Stimulated activated CD4-positive, alpha-beta T cell treated with anti-CD3 and anti-CD28 coated beads, Interleukin-4, amount 100 ng/mL, for 4 hours (primary cell): Measurements from ENCODE around the gene PLA2G15.

Source experiments
- DNase-seq, 2 experiments: peaks; one replicate each; pipeline ENCODE4 v3.0.0-alpha.2; 2020

The PLA2G15 gene

DNA sequence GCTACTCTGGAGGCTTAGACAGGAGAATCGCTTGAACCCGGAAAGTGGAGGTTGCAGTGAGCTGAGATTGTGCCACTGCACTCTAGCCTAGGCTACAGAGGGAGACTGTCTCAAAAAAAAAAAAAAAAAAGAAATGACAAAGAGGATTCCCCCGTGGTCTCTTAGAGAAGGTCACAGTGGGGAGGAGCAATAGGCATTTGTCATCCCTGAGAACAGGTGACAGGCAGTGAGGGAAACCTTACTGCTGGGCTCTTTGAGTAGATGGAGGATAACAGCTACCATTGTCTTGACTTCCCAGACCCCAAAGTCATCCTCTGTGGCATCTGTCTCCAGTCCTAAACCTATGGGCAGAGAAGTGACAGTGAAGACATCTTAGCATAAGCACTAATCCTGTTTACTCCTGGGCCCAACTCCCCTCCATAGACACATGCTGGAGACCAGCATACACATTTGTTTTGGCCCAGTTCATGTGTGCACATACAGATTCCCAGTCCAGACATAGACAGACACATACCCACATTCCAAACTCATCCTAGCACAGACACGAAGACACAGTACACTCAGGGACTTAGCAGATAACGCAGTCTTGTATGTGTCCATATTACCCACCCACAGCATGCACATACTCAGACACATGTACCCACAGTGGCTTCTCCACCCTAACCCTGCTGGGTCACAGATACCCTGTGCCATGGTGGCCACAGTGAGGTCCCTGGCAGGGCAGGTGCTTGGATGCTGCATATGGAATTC lies 11.9 kb upstream of the PLA2G15 start:
- no peak for DNase-seq

DNA sequence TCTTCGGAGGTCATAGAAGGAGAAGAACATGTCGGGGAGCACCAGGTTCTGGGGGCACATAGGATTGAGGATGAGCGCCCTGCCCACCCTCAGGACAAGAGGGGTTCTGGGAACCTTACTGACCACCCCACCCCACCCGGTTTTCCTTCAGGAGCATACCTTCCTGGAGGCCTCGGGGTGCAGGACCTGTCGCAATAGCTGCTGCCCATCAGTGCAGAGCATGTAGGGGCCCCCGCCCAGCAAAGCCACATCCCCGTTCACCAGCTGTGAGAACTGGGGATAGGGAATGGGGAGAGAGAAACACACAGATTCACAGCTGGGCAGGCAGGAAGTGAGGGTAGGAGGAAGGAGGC lies 11.4 kb upstream of the PLA2G15 start:
- DNase-seq = no peak

- no peak for DNase-seq
Measured at GRCh38 chr16:68234188-68235107, 10.7 kb upstream of the PLA2G15 start.

GRCh38 chr16:68235108-68235886 lies 9.9 kb upstream of the PLA2G15 start:
- no peak for DNase-seq

DNA sequence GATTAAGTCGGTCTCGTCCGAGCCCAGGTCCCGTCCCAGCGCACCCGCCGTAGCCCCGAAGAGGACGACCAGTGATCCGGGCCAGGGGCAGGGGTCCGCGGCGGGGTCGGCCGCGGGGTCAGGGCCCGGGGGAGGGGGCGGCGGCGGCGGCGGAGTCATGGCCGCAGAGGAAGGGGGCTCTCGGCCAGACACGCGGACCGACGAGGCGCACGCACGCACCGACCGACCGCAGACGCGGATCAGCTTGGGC lies 9.4 kb upstream of the PLA2G15 start, which contains the start of gene ESRP2:
Gene ESRP2 (minus strand): TSS at position 241 of the 250 bp plus-strand sequence. CDS start 82 bp downstream, at position 159.
- no peak for DNase-seq

- DNase-seq = peak; percentile 39 to 46
Measured at GRCh38 chr16:68236137-68236825, 8.9 kb upstream of the PLA2G15 start.

GRCh38 chr16:68236826-68237242 lies 8.3 kb upstream of the PLA2G15 start:
- no peak for DNase-seq

DNA sequence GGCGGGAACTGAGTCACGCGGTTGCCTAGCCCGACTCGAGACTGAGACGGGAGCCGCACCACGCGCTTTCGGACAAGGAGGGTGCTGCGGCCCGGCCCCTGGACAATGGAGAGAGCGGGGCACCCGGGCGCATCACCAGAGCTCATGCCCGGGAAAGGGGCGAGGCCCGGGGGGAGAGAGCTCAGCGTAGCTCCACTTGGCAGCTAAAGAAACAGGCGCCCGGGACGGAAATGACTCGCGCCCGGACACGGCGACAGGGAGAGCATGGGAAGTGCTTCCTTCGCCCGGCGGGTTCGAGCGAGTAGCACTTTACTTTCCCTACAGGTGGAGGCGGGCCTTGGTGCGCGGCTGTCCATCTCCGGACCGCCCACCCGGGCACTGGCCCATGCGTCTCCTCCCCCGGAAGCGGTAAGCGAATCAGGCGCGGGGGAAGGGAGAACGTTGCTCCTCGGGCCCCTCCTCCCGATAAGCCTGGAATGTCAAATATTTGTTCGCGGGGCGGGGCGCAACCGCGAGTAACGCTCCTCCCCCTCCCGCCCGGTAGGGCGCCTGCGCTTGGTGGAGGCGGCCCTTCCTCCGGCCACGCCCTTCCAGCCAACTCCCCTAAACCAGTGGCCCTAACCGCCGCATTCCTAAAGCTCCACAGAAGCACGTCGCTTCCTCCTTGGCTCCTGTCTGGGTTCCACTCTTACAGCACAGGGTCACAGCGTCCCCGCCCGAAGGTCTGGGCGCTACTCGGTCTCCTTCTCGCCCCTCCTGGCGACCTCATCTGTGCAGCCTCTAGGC lies 7.7 kb upstream of the PLA2G15 start:
- DNase-seq = peak; percentile 89

DNA sequence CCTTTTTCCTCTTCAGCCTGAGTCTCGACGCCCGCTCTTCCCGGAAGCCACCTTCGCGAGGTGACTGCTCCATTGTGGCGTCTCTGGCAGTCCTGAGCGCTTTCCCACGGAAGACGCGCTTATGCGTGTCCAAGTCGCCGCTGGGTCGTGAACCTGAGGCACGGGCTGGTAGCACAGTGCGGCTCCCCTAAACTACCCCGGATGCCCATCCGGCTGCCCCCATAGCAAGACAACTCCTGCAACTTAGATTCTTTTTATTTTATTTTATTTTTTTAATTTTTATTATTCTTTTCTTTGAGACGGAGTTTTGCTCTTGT lies 7.2 kb upstream of the PLA2G15 start:
- no peak for DNase-seq

DNA sequence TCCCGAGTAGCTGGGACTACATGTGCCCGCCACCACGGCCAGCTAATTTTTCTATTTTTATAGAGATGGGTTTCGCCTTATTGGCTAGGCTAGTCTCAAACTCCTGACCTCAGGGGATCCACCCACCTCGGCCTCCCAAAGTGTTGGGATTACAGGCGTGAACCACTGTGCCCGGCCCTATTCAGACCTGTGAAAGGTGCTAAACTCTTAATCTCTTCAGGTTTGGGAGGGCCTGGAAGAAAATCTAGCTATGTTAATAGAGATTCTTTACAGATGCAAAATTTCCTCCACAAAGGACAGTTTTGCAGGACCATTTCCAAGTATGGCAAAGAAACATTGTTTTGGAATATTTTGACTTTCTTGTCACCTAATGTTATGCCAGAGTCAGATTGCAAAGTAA lies 3.1 kb upstream of the PLA2G15 start:
- no peak for DNase-seq

GRCh38 chr16:68242926-68243858 lies 2.0 kb upstream of the PLA2G15 start:
- DNase-seq = no peak

- DNase-seq = no peak
Measured at GRCh38 chr16:68244481-68244902, 681 bp upstream of the PLA2G15 start.

GRCh38 chr16:68246121-68246520 lies 948 bp downstream of the PLA2G15 start:
- no peak for DNase-seq

DNA sequence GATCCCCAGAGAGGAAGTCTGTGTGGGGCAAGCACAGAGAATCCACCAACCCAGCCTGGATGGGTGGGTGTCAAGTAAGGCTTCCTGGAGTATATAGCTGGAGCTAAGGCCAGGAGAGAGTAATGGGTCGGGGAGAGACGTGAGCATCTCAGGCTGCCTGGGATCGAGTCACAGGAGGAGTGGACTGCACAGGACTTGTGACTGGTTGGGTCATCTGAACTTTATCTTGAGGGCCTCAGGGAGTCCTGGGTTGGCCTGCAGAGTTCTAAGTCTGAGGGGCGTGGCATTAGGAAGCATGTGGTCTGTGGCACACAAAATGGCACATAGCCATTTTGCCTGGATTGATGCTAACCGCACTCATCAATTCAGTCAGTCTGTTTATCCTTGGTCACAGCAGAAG lies 1.5 kb downstream of the PLA2G15 start:
- no peak for DNase-seq

DNA sequence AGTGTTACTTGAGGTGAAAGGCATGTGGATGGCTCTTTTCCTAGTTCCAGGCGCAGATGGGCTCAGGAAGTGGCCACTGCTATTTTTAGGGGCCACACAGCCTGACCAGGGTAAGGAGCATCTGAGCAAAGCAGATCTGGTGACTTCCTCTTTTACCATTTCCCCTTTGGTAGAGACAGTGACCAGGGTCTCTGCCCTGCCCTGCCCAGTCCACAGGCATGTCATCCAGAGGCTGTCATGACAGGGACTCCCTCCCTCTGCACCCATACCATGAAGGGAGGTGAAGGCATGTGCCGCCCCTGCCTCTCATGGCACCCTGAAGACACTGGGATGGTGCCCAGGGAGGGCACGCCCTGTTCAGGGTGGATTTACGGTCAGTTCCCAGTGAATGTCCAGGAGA lies 2.2 kb downstream of the PLA2G15 start:
- DNase-seq = no peak

GRCh38 chr16:68247932-68248331 lies 2.8 kb downstream of the PLA2G15 start:
- no peak for DNase-seq

GRCh38 chr16:68249371-68249770 lies 4.2 kb downstream of the PLA2G15 start:
- DNase-seq = no peak

DNA sequence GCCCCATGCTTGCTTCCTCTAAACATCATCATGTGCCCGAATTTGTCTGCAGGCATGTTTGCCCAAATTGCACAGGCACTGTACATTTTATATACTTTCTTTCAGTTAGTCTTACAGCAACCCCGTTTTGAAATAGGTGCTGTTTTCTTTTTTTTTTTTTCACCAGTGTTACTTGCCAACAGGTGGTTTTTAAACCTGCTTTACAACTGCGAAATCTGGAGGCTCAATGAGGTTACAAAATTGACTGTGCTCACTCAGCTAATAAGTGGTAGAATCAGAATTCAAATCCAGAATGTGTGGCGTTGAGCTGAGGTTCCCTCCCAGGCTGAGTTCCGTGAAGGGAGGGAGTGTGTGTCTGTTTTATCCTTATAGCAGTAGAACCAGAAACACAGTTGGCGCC lies 5.8 kb downstream of the PLA2G15 start:
- no peak for DNase-seq

DNA sequence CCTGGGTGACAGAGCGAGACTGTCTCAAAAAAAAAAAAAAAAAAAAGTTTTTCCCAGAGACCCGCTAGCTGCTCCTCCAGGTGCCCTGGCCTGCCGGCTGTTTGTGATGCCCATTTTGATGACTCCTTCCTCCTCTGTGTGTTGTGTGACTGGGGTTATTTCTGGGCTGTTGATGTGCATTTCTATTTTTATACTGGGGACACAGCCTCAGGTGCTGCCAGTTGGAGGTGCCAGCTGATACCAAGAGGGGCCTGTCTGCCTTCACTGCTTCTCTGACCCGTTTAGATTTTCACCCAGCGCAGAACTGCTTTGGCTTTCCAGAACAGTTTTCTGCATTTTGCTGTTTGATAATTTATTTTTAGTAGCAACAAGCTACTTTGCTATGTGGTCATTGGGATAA lies 6.7 kb downstream of the PLA2G15 start:
- no peak for DNase-seq

GRCh38 chr16:68252383-68252782 lies 7.2 kb downstream of the PLA2G15 start:
- DNase-seq = no peak

DNA sequence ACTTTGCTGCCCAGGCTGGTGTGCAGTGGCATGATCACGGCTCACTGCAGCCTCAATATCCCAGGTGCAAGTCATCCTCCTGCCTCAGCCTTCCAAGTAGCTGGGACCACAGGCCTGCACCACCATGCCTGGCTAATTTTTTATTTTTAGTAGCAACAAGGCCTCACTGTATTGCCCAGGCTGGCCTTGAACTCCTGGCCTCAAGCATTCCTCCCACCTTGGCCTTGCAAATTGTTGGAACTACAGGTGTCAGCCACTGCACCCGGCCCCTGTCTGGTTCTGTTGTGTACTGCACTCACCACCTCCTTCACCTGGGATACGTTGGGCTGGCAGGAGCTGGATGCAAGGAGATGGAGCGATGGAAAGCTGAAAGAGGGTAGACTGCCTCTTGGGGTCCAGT lies 8.5 kb downstream of the PLA2G15 start:
- no peak for DNase-seq
